HEK293 (cell line): ENCODE results near the gene SRBD1.

ENCODE experiments used
- CTCF ChIA-PET: fragments of 350-600 bp; formaldehyde crosslinking; extraction: SDS; loops from one replicate; lab custom pipeline; 2021; ENCODE audit warnings: antibody characterized with exemption; lab: Yijun Ruan, JAX
- POLR2A ChIA-PET: fragments of 300-600 bp; formaldehyde crosslinking; extraction: SDS; loops from one replicate; lab custom pipeline; 2020; ENCODE audit warnings: antibody characterized with exemption, inconsistent platforms; lab: Yijun Ruan, JAX
- H3K27ac ChIP-seq: fragments of 200-500 bp; sonication (Bioruptor generic); 2 replicates; pipeline ENCODE4 v1.5.1; 2014; ENCODE audit warnings: low read depth, low read length, control low read depth, inconsistent platforms; ENCODE audit errors: extremely low read depth
- H3K36me3 ChIP-seq, 2 experiments: fragments of 200-500 bp in 1 of 2; sonication (Bioruptor generic) in 1 of 2; 1 replicate in 1 of 2; 2 replicates in 1 of 2; pipeline ENCODE4 v1.5.1; 2014 to 2017; ENCODE audit warnings: inconsistent platforms in 2 of 2, low read length in 2 of 2; ENCODE audit not compliant: control insufficient read depth in 2 of 2, insufficient read depth in 1 of 2
- H3K4me1 ChIP-seq: fragments of 200-500 bp; sonication (Bioruptor generic); 2 replicates; pipeline ENCODE4 v1.5.1; 2014; ENCODE audit warnings: mild to moderate bottlenecking, low read length, inconsistent platforms; ENCODE audit not compliant: control insufficient read depth, insufficient read depth
- H3K4me3 ChIP-seq: 2 replicates; pipeline ENCODE4 v1.5.1; 2011; ENCODE audit warnings: low read depth, mild to moderate bottlenecking, control low read depth, low read length, moderate library complexity
- H3K9me3 ChIP-seq: fragments of 200-500 bp; sonication (Bioruptor generic); 2 replicates; pipeline ENCODE4 v1.5.1; 2014; ENCODE audit warnings: low read depth, low read length, inconsistent platforms; ENCODE audit not compliant: control insufficient read depth, insufficient read depth
- OSR2 ChIP-seq: fragments of 450-650 bp; formaldehyde crosslinking; IDR thresholded peaks from 2 replicates; pipeline ENCODE4 v1.5.1; 2016; ENCODE audit warnings: missing biosample characterization, missing genetic modification characterization
- PRDM1 ChIP-seq: fragments of 450-650 bp; formaldehyde crosslinking; IDR thresholded peaks from 2 replicates; pipeline ENCODE4; 2016; ENCODE audit warnings: missing biosample characterization, missing genetic modification characterization
- SCRT2 ChIP-seq: fragments of 450-650 bp; formaldehyde crosslinking; IDR thresholded peaks from 2 replicates; pipeline ENCODE4 v1.5.1; 2016; ENCODE audit warnings: missing biosample characterization, missing genetic modification characterization
- WT1 ChIP-seq: fragments of 450-650 bp; formaldehyde crosslinking; IDR thresholded peaks from 2 replicates; pipeline ENCODE4 v1.5.1; 2016; ENCODE audit warnings: missing biosample characterization, missing genetic modification characterization
- ZFP37 ChIP-seq: fragments of 450-650 bp; formaldehyde crosslinking; IDR thresholded peaks from 2 replicates; pipeline ENCODE4 v1.5.1; 2016; ENCODE audit warnings: missing biosample characterization, missing genetic modification characterization
- ZNF2 ChIP-seq: fragments of 450-650 bp; formaldehyde crosslinking; IDR thresholded peaks from 2 replicates; pipeline ENCODE4 v1.5.1; 2016; ENCODE audit warnings: missing biosample characterization, missing genetic modification characterization
- ZNF202 ChIP-seq: fragments of 450-650 bp; formaldehyde crosslinking; IDR thresholded peaks from 2 replicates; pipeline ENCODE4 v1.5.1; 2016; ENCODE audit warnings: missing biosample characterization, missing genetic modification characterization, borderline replicate concordance
- ZNF266 ChIP-seq: fragments of 450-650 bp; formaldehyde crosslinking; IDR thresholded peaks from 2 replicates; pipeline ENCODE4 v1.5.1; 2016; ENCODE audit warnings: missing biosample characterization, missing genetic modification characterization, low read depth
- ZNF426 ChIP-seq: fragments of 450-650 bp; formaldehyde crosslinking; IDR thresholded peaks from 2 replicates; pipeline ENCODE4 v1.5.1; 2017; ENCODE audit warnings: missing biosample characterization, missing genetic modification characterization, mild to moderate bottlenecking, inconsistent platforms, moderate library complexity
- ZNF830 ChIP-seq: fragments of 450-650 bp; IDR thresholded peaks from 2 replicates; pipeline ENCODE4 v1.5.0; 2018; ENCODE audit warnings: missing biosample characterization, missing genetic modification characterization, low read depth, mild to moderate bottlenecking, moderate library complexity
- ZSCAN30 ChIP-seq: fragments of 450-650 bp; IDR thresholded peaks from 2 replicates; pipeline ENCODE4 v1.5.1; 2018; ENCODE audit warnings: missing biosample characterization, mild to moderate bottlenecking, missing genetic modification characterization, moderate library complexity
- TF ChIP-seq, protein P1 (sequence below): fragments of 450-650 bp; formaldehyde crosslinking; conservative IDR thresholded peaks from 2 replicates; pipeline ENCODE4 v1.5.1; 2016; ENCODE audit warnings: low read depth, missing biosample characterization, missing genetic modification characterization
- TF ChIP-seq, protein P2 (sequence below): fragments of 450-650 bp; formaldehyde crosslinking; IDR thresholded peaks from 2 replicates; pipeline ENCODE4 v1.5.1; 2017; ENCODE audit warnings: missing biosample characterization, missing genetic modification characterization
- TF ChIP-seq, protein P3 (sequence below): fragments of 450-650 bp; formaldehyde crosslinking; IDR thresholded peaks from 2 replicates; pipeline ENCODE4 v1.5.1; 2017; ENCODE audit warnings: missing biosample characterization, missing genetic modification characterization
- TF ChIP-seq, protein P4 (sequence below): fragments of 450-650 bp; formaldehyde crosslinking; IDR thresholded peaks from 2 replicates; pipeline ENCODE4 v1.5.1; 2016; ENCODE audit warnings: missing biosample characterization, missing genetic modification characterization
- TF ChIP-seq, protein P5 (sequence below): fragments of 450-650 bp; formaldehyde crosslinking; IDR thresholded peaks from 2 replicates; pipeline ENCODE4 v1.5.1; 2016; ENCODE audit warnings: missing biosample characterization, missing genetic modification characterization, low read depth
- TF ChIP-seq, protein P6 (sequence below): sonication (generic); formaldehyde crosslinking; IDR thresholded peaks from 2 replicates; pipeline ENCODE4 v1.8.1; 2022; ENCODE audit warnings: mild to moderate bottlenecking, moderate library complexity, missing genetic modification reagents
- TF ChIP-seq, protein P7 (sequence below): fragments of 450-650 bp; formaldehyde crosslinking; IDR thresholded peaks from 2 replicates; pipeline ENCODE4 v1.5.0; 2017; ENCODE audit warnings: missing biosample characterization, missing genetic modification characterization, borderline replicate concordance

Gene SRBD1

DNA sequence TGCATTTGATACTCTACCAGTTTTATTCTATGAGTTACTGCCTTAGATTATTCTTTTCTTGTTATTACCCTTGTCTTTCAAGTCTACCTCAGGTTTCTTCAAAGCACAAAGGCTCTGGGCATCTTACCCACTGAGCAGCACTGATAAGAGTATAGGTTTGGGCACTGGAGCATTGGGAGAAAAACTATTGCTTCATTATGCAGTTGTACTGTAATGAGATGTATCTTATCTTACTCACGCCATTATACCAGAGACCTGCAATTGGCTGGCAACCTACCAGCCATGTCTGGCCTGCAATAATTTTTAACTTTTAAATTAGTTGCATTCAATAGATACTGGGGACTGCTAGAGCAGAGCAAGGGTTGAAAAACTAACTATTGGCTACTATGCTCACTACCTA lies 18.9 kb upstream of the SRBD1 start (continued):
- no peak for TF ChIP-seq PRDM1
- TF ChIP-seq, protein P1, sequence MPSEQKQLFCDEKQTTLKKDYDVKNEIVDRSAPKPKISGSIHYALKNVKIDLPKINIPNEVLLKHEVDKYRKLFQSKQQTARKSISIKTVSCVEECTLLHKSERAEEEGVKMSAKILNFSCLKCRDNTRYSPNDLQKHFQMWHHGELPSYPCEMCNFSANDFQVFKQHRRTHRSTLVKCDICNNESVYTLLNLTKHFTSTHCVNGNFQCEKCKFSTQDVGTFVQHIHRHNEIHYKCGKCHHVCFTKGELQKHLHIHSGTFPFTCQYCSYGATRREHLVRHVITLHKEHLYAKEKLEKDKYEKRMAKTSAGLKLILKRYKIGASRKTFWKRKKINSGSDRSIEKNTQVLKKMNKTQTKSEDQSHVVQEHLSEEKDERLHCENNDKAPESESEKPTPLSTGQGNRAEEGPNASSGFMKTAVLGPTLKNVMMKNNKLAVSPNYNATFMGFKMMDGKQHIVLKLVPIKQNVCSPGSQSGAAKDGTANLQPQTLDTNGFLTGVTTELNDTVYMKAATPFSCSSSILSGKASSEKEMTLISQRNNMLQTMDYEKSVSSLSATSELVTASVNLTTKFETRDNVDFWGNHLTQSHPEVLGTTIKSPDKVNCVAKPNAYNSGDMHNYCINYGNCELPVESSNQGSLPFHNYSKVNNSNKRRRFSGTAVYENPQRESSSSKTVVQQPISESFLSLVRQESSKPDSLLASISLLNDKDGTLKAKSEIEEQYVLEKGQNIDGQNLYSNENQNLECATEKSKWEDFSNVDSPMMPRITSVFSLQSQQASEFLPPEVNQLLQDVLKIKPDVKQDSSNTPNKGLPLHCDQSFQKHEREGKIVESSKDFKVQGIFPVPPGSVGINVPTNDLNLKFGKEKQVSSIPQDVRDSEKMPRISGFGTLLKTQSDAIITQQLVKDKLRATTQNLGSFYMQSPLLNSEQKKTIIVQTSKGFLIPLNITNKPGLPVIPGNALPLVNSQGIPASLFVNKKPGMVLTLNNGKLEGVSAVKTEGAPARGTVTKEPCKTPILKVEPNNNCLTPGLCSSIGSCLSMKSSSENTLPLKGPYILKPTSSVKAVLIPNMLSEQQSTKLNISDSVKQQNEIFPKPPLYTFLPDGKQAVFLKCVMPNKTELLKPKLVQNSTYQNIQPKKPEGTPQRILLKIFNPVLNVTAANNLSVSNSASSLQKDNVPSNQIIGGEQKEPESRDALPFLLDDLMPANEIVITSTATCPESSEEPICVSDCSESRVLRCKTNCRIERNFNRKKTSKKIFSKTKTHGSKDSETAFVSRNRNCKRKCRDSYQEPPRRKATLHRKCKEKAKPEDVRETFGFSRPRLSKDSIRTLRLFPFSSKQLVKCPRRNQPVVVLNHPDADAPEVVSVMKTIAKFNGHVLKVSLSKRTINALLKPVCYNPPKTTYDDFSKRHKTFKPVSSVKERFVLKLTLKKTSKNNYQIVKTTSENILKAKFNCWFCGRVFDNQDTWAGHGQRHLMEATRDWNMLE, result no peak
- TF ChIP-seq, protein P2, sequence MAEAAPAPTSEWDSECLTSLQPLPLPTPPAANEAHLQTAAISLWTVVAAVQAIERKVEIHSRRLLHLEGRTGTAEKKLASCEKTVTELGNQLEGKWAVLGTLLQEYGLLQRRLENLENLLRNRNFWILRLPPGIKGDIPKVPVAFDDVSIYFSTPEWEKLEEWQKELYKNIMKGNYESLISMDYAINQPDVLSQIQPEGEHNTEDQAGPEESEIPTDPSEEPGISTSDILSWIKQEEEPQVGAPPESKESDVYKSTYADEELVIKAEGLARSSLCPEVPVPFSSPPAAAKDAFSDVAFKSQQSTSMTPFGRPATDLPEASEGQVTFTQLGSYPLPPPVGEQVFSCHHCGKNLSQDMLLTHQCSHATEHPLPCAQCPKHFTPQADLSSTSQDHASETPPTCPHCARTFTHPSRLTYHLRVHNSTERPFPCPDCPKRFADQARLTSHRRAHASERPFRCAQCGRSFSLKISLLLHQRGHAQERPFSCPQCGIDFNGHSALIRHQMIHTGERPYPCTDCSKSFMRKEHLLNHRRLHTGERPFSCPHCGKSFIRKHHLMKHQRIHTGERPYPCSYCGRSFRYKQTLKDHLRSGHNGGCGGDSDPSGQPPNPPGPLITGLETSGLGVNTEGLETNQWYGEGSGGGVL (tag by site-specific recombination), result no peak
- TF ChIP-seq, protein P3, sequence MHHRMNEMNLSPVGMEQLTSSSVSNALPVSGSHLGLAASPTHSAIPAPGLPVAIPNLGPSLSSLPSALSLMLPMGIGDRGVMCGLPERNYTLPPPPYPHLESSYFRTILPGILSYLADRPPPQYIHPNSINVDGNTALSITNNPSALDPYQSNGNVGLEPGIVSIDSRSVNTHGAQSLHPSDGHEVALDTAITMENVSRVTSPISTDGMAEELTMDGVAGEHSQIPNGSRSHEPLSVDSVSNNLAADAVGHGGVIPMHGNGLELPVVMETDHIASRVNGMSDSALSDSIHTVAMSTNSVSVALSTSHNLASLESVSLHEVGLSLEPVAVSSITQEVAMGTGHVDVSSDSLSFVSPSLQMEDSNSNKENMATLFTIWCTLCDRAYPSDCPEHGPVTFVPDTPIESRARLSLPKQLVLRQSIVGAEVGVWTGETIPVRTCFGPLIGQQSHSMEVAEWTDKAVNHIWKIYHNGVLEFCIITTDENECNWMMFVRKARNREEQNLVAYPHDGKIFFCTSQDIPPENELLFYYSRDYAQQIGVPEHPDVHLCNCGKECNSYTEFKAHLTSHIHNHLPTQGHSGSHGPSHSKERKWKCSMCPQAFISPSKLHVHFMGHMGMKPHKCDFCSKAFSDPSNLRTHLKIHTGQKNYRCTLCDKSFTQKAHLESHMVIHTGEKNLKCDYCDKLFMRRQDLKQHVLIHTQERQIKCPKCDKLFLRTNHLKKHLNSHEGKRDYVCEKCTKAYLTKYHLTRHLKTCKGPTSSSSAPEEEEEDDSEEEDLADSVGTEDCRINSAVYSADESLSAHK (tag by site-specific recombination), result no peak

DNA sequence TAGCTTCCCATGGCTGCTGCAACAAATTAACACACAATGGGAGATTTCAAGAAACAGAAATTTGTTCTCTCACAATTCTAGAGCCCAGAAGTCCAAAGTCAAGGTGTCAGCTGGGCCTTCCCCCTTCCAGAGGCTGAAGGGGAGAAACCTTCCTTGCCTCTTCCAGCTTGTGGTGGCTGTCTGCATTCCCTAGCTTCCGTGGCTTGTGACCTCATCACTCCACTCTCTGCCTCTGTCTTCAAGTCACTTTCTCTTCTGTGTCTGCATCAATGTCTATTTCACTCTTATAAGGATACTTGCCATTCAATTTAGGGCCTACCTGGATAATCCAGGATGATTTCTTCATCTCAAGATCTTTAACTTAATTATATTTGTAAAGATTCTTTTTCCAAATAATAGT lies 16.8 kb upstream of the SRBD1 start:
- ChIA-PET CTCF (interaction anchor here (0.5 to 2.2 kb wide), 2 partner anchors 20 to 28 kb away, joined by 5 to 9 read pairs; no protein-coding TSS in a partner anchor), POLR2A (no interaction called here)
- H3K4me3 ChIP-seq, result no peak overlapping the region
- TF ChIP-seq SCRT2 (tag by site-specific recombination) (no peak), ZSCAN30 (tag by site-specific recombination) (no peak), ZNF202 (no peak), ZNF2 (tag by site-specific recombination) (no peak), ZFP37 (tag by site-specific recombination) (no peak), OSR2 (no peak), ZNF266 (tag by site-specific recombination) (no peak), ZNF830 (no peak), WT1 (tag by site-specific recombination) (no peak), ZNF426 (tag by site-specific recombination) (no peak)
- TF ChIP-seq, protein P4, sequence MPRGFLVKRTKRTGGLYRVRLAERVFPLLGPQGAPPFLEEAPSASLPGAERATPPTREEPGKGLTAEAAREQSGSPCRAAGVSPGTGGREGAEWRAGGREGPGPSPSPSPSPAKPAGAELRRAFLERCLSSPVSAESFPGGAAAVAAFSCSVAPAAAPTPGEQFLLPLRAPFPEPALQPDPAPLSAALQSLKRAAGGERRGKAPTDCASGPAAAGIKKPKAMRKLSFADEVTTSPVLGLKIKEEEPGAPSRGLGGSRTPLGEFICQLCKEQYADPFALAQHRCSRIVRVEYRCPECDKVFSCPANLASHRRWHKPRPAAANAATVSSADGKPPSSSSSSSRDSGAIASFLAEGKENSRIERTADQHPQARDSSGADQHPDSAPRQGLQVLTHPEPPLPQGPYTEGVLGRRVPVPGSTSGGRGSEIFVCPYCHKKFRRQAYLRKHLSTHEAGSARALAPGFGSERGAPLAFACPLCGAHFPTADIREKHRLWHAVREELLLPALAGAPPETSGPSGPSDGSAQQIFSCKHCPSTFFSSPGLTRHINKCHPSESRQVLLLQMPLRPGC (tag by site-specific recombination), result no peak
- TF ChIP-seq, protein P5, sequence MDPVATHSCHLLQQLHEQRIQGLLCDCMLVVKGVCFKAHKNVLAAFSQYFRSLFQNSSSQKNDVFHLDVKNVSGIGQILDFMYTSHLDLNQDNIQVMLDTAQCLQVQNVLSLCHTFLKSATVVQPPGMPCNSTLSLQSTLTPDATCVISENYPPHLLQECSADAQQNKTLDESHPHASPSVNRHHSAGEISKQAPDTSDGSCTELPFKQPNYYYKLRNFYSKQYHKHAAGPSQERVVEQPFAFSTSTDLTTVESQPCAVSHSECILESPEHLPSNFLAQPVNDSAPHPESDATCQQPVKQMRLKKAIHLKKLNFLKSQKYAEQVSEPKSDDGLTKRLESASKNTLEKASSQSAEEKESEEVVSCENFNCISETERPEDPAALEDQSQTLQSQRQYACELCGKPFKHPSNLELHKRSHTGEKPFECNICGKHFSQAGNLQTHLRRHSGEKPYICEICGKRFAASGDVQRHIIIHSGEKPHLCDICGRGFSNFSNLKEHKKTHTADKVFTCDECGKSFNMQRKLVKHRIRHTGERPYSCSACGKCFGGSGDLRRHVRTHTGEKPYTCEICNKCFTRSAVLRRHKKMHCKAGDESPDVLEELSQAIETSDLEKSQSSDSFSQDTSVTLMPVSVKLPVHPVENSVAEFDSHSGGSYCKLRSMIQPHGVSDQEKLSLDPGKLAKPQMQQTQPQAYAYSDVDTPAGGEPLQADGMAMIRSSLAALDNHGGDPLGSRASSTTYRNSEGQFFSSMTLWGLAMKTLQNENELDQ (tag by site-specific recombination), result no peak
- TF ChIP-seq, protein P6, sequence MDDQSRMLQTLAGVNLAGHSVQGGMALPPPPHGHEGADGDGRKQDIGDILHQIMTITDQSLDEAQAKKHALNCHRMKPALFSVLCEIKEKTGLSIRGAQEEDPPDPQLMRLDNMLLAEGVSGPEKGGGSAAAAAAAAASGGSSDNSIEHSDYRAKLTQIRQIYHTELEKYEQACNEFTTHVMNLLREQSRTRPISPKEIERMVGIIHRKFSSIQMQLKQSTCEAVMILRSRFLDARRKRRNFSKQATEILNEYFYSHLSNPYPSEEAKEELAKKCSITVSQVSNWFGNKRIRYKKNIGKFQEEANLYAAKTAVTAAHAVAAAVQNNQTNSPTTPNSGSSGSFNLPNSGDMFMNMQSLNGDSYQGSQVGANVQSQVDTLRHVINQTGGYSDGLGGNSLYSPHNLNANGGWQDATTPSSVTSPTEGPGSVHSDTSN (CRISPR knock-in tag), result no peak
- TF ChIP-seq, protein P7, sequence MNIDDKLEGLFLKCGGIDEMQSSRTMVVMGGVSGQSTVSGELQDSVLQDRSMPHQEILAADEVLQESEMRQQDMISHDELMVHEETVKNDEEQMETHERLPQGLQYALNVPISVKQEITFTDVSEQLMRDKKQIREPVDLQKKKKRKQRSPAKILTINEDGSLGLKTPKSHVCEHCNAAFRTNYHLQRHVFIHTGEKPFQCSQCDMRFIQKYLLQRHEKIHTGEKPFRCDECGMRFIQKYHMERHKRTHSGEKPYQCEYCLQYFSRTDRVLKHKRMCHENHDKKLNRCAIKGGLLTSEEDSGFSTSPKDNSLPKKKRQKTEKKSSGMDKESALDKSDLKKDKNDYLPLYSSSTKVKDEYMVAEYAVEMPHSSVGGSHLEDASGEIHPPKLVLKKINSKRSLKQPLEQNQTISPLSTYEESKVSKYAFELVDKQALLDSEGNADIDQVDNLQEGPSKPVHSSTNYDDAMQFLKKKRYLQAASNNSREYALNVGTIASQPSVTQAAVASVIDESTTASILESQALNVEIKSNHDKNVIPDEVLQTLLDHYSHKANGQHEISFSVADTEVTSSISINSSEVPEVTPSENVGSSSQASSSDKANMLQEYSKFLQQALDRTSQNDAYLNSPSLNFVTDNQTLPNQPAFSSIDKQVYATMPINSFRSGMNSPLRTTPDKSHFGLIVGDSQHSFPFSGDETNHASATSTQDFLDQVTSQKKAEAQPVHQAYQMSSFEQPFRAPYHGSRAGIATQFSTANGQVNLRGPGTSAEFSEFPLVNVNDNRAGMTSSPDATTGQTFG (tag by site-specific recombination), result no peak

More for the DNA sequence above, 16.8 kb upstream of the SRBD1 start:
- no peaks in the 10 kb centered on the region for H3K4me1 ChIP-seq
- no peaks in the 10 kb centered on the region for H3K36me3 ChIP-seq
- no peak overlapping the region for H3K27ac ChIP-seq
- no peaks in the 10 kb centered on the region for H3K9me3 ChIP-seq
